GM18951 (cell line): ENCODE data around the gene C12orf76.

Experiments
- POLR2A ChIP-seq: IDR thresholded peaks from 4 replicates; pipeline ENCODE4 v1.6.1; 2011; ENCODE audit warnings: mild to moderate bottlenecking; ENCODE audit not compliant: insufficient read length, insufficient read depth; ENCODE audit errors: extremely low read depth
- in situ Hi-C: fragments of 300-500 bp; cut with MboI; formaldehyde crosslinking; loops from one replicate; pipeline ENCODE4 v1.12.0; 2022; ENCODE audit warnings: low sequenced_read_pairs, mixed read lengths, inconsistent platforms; ENCODE audit not compliant: unreplicated experiment

C12orf76 gene

DNA sequence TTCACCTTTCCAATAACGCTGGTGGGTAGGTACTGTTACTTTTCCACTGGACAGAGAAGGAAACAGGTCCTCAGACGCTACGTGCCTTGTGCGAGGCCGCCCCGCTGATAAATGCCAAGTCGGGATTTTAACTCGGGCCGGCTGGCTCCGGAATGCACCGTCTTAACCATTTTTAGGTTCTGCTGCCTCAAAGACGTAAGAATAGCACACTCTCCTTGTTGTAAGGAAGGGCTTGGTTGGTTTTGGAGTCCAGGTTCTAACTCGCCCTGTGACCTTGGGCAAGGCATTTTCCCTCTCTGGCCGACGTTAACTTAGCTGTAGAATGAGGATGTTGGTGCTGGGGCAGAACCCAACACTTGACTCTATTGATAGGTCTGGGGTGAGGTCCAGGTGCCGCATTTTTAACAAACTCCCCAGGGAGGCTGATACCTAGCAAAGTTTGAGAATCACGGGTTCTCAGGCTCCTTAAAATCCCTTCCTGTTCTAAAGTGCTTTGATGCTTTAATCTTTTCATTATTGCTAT, 48.3 kb downstream of the C12orf76 start:
- TF ChIP-seq POLR2A, result no peak
- in situ Hi-C loops, result no loop called here

DNA sequence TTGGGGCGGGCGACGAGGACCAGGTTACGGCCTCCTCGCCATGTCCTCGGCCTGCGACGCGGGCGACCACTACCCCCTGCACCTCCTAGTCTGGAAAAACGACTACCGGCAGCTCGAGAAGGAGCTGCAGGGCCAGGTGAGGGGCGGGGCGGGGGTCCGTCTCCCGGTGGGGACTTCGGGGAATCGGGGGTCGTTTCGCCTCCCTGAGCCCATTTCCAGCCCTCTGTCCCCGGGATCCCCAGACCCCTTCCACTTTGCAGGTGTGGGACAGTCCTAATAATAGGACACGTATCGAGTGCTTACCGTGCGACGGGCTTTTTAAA, 48.7 kb downstream of the C12orf76 start:
- no peak for TF ChIP-seq POLR2A
- in situ Hi-C loops, result no loop called here

DNA sequence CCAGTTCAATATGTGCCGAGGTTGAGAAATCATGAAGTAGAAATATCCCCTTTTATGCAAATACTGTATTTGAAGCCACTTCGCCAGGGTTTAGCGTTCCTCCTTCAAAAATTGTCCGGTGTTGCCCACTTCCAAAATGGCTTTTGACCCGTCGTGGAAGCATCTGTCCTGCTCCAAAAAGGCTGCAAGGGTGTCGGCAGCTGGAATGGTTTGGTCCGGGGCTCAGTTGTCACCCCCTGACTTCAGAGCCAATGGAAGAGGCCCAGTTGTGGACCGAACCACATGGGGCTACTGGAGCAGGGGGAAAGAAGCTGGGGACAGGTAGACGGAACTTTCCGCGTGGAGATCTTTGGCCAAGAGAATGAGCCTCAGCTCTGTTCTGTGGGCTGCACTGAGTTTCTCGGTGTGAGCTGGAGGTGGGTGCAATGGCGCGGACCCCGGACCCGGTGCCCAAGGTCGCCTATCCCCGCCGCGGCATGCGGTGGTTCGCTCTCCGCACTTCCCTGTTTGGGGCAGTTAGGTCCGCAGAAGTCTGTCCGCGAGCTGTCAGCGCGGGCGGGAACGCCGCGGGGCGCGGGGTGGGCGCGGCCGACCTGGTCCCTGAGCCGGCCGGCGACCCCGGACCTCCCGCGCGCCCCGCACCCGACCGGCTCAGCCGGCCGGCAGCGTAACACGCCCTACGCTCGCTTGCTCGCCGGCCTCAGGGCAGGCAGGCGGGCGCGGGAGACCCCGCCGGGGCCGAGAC, 49.2 kb downstream of the C12orf76 start, which contains the start of gene ANKRD13A:
Gene ANKRD13A, plus strand, starts transcription at position 527 of the 745 bp plus-strand sequence. CDS start 259 bp downstream, outside the sequence.
- TF ChIP-seq POLR2A, result peak; percentile 98
- in situ Hi-C loops, result no loop called here

DNA sequence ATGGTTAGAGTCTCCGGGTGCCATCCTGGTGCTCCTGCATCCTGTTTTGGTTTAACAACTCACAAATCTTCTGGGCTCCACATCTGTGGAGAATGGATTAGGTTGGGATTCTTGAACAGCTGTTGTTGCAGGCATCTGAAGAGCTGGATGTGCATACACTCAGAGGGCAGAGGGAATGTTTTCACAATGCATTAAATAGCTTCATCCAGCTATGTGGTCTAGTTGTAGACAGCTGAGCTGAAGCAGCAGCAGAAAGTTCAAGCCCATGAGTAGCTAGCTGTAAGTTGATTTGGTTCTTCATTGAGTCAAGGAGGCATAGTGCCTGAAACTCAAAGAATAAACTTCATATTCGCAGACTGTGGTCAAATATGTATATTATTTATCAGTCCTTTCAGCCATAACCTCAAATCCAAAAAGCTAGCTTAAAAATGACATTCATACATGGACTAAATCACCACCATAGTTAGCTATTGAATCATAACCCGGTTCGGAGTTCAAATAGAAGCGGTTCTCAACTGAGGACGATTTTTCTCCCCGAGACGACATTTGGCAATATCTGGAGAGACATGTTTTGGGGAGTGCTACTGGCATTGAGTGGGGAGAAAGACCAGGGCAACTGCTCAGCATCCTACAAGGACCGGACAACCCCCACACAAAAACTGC, 50.0 kb downstream of the C12orf76 start:
- in situ Hi-C loops, result no loop called here
- no peak for TF ChIP-seq POLR2A

DNA sequence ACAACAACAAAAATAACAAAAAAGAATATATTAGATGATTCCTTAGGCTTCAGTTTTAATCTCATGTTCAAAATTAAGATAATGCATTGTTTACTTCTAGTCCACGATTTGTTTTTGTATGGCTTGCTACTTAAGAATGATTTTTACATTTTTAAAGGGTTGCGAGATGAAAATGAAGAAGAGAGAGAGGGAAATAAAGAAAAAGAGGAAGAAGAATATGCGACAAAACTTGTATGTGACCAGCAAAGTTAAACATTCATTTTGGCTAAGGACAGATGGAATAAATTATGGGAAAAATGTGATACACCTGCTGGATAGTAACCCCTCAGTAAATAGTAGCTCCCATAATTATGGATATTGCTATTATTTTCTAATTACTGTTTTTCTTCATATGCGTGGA, 50.9 kb downstream of the C12orf76 start:
- no peak for TF ChIP-seq POLR2A
- in situ Hi-C loops, result no loop called here

DNA sequence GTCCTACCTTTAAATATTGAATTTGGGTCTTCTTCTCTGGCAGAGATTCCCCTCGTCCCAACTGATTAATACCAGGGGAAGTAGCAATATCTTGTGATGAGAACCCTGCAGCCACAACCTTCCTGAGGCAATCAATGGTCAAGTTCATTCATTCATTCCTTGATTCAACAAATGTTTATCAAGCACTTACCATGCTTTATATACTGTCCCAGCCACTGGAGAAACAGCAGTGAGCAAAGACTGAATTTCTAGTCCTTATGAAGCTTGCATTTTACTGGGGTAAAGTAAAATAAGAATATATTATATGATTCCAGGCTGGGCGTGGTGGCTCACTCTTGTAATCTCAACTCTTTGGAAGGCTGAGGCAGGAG, 51.9 kb downstream of the C12orf76 start:
- in situ Hi-C loops, result no loop called here
- no peak for TF ChIP-seq POLR2A

DNA sequence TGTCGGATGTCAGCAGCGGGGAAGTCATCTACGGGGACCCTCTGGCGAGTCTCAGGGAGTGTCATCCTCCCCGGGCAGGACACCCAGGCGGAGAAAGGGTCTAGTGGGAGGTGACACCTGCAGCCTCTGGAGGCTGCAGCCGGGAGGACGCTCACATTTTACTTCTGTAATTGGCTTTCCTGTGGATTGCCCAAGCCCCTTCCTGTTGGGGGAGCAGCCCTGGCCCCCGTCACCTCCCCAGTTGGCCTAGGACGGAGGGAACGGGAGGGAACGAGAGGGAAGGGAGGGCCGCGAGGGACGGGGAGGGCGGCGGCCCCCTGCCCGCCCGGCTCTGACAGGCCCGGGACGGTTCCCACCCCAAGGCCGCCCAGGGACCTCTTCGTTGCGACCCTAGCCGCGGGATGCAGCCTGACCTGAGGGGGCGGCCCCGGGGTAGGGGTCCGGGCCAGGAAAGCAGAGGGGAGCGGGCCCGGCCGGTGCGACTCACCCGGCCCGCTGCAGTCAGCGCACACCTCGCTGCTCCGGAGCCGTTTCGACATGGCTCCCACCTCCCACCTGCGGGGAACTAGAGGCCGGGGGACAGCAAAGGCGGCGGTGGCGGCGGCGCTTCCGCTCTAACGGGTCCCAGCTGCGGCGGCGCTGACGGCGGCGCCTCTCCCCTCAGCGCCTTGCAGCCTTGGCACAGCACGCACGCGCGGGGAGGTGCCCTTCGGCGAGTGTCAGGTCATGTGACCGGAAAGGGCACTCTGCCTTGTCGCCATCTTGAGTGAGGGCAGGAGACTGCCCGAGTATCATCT, 52.4 kb downstream of the C12orf76 start, which contains the start of gene GIT2:
Gene GIT2, minus strand, starts transcription at position 683 of the 797 bp plus-strand sequence. Its CDS starts 144 bp downstream, at position 539.
- TF ChIP-seq POLR2A, result peak; percentile 92
- in situ Hi-C loops, result no loop called here

DNA sequence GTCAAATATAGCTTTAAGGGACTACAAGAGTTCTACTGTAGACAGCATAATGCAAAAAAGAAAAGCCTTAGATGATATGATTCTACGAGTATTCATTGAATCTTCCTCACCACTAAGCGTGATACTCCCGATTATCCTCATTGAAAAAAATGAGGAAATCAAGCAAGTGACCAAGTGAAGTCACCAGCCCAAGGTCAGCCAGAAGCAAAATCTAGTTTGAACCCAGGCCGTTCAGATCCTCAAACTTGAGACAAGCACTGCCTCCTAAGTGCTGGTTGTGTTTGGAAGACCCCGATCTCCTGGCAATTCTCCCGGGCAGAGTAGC, 53.0 kb downstream of the C12orf76 start:
- in situ Hi-C loops, result no loop called here
- TF ChIP-seq POLR2A, result no peak

DNA sequence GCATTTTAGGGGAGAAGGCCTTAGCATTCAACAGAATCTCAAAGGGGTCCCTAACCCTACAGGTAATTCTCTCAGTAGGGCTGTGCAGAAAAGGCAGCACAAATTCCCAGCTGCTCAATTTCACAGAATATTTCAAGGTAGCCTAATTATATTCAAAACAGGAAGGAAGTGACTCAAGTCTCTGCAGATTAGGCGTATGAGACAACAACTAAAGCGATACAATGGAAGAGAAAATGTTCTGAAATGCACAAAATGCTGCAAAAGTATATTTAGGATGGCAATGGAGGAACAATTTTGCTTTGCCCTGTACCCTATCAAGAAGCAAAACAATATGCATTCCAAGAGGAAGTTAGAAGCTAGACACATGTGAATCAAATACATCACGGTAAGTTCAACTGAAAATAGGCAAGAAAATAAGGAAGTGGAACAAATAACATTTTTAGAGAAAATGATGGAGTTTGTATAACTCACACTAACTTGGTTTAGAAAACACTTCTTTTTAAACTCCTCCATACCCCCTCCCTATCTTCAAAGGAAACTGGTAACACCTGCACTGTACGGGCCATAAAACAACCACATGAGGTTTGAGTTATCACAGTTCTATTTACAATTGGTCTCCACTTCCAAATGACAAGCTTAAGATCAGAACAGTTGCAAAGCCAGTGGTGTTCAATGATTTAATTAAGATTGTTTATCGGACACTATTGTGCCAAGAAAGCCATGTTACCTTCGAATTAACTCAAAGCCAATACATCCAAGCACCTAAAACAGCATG, 53.7 kb downstream of the C12orf76 start:
- in situ Hi-C loops, result no loop called here
- TF ChIP-seq POLR2A, result no peak

DNA sequence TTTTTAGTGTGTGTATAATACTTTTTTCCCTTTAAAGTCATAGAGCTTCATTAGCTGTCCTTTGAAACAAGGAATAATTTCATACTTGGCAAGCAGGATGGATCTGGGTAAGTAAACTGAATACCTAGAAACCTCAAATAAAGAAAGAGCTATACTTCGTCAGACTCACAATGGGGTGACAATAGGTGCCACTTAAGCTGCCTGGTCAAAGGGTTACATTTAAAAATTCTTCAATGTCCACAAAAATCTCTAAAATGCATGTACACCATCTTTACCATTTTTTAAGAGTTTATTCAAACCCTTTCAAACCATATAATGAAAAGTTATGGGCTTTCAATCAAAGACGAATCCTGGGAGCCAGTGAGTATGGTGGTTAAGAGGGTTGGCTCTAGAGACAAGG, 55.2 kb downstream of the C12orf76 start:
- in situ Hi-C loops, result no loop called here
- no peak for TF ChIP-seq POLR2A

DNA sequence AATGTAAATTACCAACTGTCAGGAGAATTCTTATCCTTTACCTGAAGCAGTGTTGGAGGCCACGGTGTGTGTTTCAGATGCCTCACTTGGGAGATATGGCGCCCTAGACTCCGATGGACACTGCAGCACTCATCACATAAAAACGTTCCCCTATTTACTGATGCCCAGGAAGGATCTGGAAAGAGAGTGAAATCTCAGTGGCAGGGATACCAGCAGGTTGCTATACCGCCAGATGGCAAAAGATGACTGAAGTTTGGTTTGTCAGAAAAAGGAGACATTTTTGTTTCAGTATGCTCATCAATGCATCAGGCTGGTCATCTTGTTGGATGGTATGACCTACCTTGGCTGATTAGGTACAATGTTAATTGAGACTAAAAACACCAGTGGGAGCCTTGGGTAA, 56.7 kb downstream of the C12orf76 start:
- TF ChIP-seq POLR2A, result no peak
- in situ Hi-C loops, result no loop called here
